ENCODE results near the gene MET. TPM values are rescaled to one million over a fixed set of nuclear protein-coding genes. Genes with fewer than 3 reads are reported as not detected.
A peak's percentile ranks its signal among the peaks of the same experiment; 100 is the strongest.

The MET gene
- total and polyA plus RNA-seq, 2 of the 13 experiments (the other 11 are each of a cell fraction or from before 2014, with no cell fraction given) = 21.8 to 31.5 TPM

GRCh38 chr7:116710764-116711452, 38.9 kb downstream of the MET start (continued):
- no peak for TF ChIP-seq CSRNP2 (CRISPR knock-in tag; conservative IDR thresholded peaks at IDR 0.05; ENCODE audit: low read depth)
- no peak for TF ChIP-seq MLXIP (CRISPR knock-in tag; IDR thresholded peaks at IDR 0.05; ENCODE audit: borderline replicate concordance)
- TF ChIP-seq ZNF10 (CRISPR knock-in tag; IDR thresholded peaks at IDR 0.05; ENCODE audit: borderline replicate concordance, low read depth) = no peak
- no peak for TF ChIP-seq ZFP62 (CRISPR knock-in tag; IDR thresholded peaks at IDR 0.05)
- TF ChIP-seq ZBTB10 (CRISPR knock-in tag; IDR thresholded peaks at IDR 0.05; ENCODE audit: borderline replicate concordance) = no peak
- TF ChIP-seq YY1 (IDR thresholded peaks at IDR 0.05; ENCODE audit: insufficient read depth, insufficient replicate concordance, low read depth, low read length) = no peak
- TF ChIP-seq SUZ12 (IDR thresholded peaks at IDR 0.05; ENCODE audit: low read depth, low read length) = no peak
- TF ChIP-seq ZMYM4 (CRISPR knock-in tag; IDR thresholded peaks at IDR 0.05) = peak; percentile 15; the same call in 1 of the 2 replicates
- no peak for TF ChIP-seq ZNF557 (CRISPR knock-in tag; IDR thresholded peaks at IDR 0.05)
- TF ChIP-seq ZNF644 (CRISPR knock-in tag; IDR thresholded peaks at IDR 0.05; ENCODE audit: low read depth) = peak; percentile 46; the same call in 1 of the 2 replicates
- no peak for TF ChIP-seq ZNF562 (CRISPR knock-in tag; IDR thresholded peaks at IDR 0.05; ENCODE audit: borderline replicate concordance)
- no peak for TF ChIP-seq ZNF766 (CRISPR knock-in tag; IDR thresholded peaks at IDR 0.05; ENCODE audit: borderline replicate concordance)
- TF ChIP-seq DPF2 (CRISPR knock-in tag; IDR thresholded peaks at IDR 0.05; ENCODE audit: borderline replicate concordance, low read depth) = no peak; the same call in 1 of the 2 replicates
- peak; percentile 67; the same call in 1 of the 2 replicates for TF ChIP-seq HMG20A (CRISPR knock-in tag; IDR thresholded peaks at IDR 0.05; ENCODE audit: borderline replicate concordance)
- 0 out of 2 replicates have a peak, but pooled peaks have one; percentile 15 for TF ChIP-seq ZNF503 (CRISPR knock-in tag; IDR thresholded peaks at IDR 0.05)
- peak; percentile 29; the same call in 1 of the 2 replicates for TF ChIP-seq TCF7 (IDR thresholded peaks at IDR 0.05; ENCODE audit: low read depth)
- no peak for TF ChIP-seq E2F5 (CRISPR knock-in tag; conservative IDR thresholded peaks at IDR 0.05)
- TF ChIP-seq CREM (IDR thresholded peaks at IDR 0.05) = peak; percentile 29; the same call in 1 of the 2 replicates
- TF ChIP-seq CREM (CRISPR knock-in tag; IDR thresholded peaks at IDR 0.05) = no peak
- TF ChIP-seq ZKSCAN1 (IDR thresholded peaks at IDR 0.05; ENCODE audit: low read length) = no peak
- peak; percentile 84 for TF ChIP-seq CEBPG (CRISPR knock-in tag; IDR thresholded peaks at IDR 0.05)

All from HepG2 (cell line).